Smooth muscle cell (in vitro differentiated cells): Measurements from ENCODE around the gene NUSAP1. TPM values are rescaled to one million over a fixed set of nuclear protein-coding genes. Genes with fewer than 3 reads are reported as not detected.

Source experiments
- DNase-seq: peaks from one replicate; lab custom pipeline; 2025; ENCODE audit not compliant: unreplicated experiment; lab: John Stamatoyannopoulos, UW
- H2AFZ ChIP-seq: fragments of 200-600 bp; sonication (generic); 2 replicates; pipeline ENCODE4 v1.6.0; 2016; ENCODE audit warnings: antibody characterized with exemption, low read depth, mild to moderate bottlenecking
- H3F3A ChIP-seq: fragments of 200-600 bp; sonication (generic); 2 replicates; pipeline ENCODE4 v1.6.0; 2017; ENCODE audit warnings: antibody characterized with exemption, low read depth
- H3K27ac ChIP-seq: fragments of 200-600 bp; sonication (generic); 2 replicates; pipeline ENCODE4 v1.5.1; 2016; ENCODE audit warnings: low read depth, mild to moderate bottlenecking
- H3K27me3 ChIP-seq: fragments of 200-600 bp; sonication (generic); 2 replicates; pipeline ENCODE4 v1.6.1; 2016; ENCODE audit warnings: low read depth, mild to moderate bottlenecking
- H3K36me3 ChIP-seq: fragments of 200-600 bp; sonication (generic); 2 replicates; pipeline ENCODE4 v1.5.1; 2016; ENCODE audit warnings: low read depth
- H3K4me1 ChIP-seq: fragments of 200-600 bp; sonication (generic); 2 replicates; pipeline ENCODE4 v1.5.1; 2016; ENCODE audit warnings: low read depth
- H3K4me2 ChIP-seq: fragments of 200-600 bp; sonication (generic); 2 replicates; pipeline ENCODE4 v1.6.0; 2016; ENCODE audit warnings: mild to moderate bottlenecking
- H3K4me3 ChIP-seq: fragments of 200-600 bp; sonication (generic); 2 replicates; pipeline ENCODE4 v1.5.1; 2016; ENCODE audit warnings: mild to moderate bottlenecking
- H3K79me2 ChIP-seq: fragments of 200-600 bp; sonication (generic); 2 replicates; pipeline ENCODE4 v1.6.0; 2016; ENCODE audit warnings: low read depth, mild to moderate bottlenecking
- H3K9ac ChIP-seq: fragments of 200-600 bp; sonication (generic); 2 replicates; pipeline ENCODE4 v1.6.0; 2016; ENCODE audit warnings: low read depth
- H3K9me3 ChIP-seq: fragments of 200-600 bp; sonication (generic); replicated peaks from 2 replicates; pipeline ENCODE4 v1.5.1; 2016; ENCODE audit warnings: low read depth
- H4K20me1 ChIP-seq: fragments of 200-600 bp; sonication (generic); 2 replicates; pipeline ENCODE4 v1.6.0; 2016; ENCODE audit warnings: low read depth
- WGBS: methylation state at CpG from one replicate; pipeline ENCODE4 v1.1.7; 2016; ENCODE audit warnings: low lambda C conversion rate; 5-methylcytosine and 5-hydroxymethylcytosine counted together
- polyA plus RNA-seq: library from polyadenylated mRNA; unstranded; fragments of >200 nt; fragmentation: Nextera tagmentation; extraction: Ambion mirVana; gene quantifications from 2 replicates; pipeline ENCODE4 v1.2.1, GENCODE V29; 2016
- total RNA-seq: library from RNA; depleted of rRNA; stranded (reverse); fragments of >200 nt; gene quantifications from 2 replicates; pipeline ENCODE4 v1.2.3, GENCODE V29; 2014
- TF ChIP-seq, protein P1 (sequence below): fragments of 200-600 bp; sonication (generic); IDR thresholded peaks from 2 replicates; pipeline ENCODE4 v1.5.1; 2017; ENCODE audit warnings: borderline replicate concordance, mild to moderate bottlenecking, antibody characterized with exemption; ENCODE audit not compliant: insufficient read depth, poor library complexity, severe bottlenecking

NUSAP1 gene
- total and polyA plus RNA-seq, 2 experiments from 2014 or later: 26.6 to 39.1 TPM

DNA sequence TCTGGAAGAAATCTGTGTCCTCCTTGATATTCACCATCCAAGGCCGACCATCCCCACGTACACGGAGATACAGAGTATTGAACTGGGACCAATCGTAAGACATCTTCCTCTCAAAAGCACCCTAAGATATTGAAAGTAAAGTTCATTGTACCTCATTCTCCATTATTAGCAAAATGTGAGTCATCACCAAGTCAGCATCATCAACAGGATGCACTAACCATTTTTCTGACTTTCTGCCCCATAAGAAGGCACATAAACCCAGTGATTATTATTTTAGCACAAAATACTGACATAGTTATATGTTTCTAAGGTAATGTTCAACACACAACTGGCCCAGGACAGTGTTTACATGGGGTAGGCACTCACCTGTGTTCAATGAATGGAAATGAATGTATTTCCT, 62.2 kb downstream of the NUSAP1 start:
- Histone ChIP-seq H2AFZ (no peak overlapping the region), H3K27me3 (no peaks in the 10 kb centered on the region), H3K4me1 (no peaks in the 10 kb centered on the region), H3K79me2 (no peaks in the 10 kb centered on the region), H3K9me3 (no peaks in the 10 kb centered on the region), H3K9ac (no peak overlapping the region), H3K27ac (no peak overlapping the region), H3K36me3 (no peaks in the 10 kb centered on the region), H3F3A (no peaks in the 10 kb centered on the region), H3K4me2 (no peak overlapping the region), H4K20me1 (no peaks in the 10 kb centered on the region), H3K4me3 (no peak overlapping the region)
- 95% methylated on average over 4 of the region's 4 CpGs for WGBS
- no peak for DNase-seq
- TF ChIP-seq, protein P1, sequence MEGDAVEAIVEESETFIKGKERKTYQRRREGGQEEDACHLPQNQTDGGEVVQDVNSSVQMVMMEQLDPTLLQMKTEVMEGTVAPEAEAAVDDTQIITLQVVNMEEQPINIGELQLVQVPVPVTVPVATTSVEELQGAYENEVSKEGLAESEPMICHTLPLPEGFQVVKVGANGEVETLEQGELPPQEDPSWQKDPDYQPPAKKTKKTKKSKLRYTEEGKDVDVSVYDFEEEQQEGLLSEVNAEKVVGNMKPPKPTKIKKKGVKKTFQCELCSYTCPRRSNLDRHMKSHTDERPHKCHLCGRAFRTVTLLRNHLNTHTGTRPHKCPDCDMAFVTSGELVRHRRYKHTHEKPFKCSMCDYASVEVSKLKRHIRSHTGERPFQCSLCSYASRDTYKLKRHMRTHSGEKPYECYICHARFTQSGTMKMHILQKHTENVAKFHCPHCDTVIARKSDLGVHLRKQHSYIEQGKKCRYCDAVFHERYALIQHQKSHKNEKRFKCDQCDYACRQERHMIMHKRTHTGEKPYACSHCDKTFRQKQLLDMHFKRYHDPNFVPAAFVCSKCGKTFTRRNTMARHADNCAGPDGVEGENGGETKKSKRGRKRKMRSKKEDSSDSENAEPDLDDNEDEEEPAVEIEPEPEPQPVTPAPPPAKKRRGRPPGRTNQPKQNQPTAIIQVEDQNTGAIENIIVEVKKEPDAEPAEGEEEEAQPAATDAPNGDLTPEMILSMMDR: no peak

DNA sequence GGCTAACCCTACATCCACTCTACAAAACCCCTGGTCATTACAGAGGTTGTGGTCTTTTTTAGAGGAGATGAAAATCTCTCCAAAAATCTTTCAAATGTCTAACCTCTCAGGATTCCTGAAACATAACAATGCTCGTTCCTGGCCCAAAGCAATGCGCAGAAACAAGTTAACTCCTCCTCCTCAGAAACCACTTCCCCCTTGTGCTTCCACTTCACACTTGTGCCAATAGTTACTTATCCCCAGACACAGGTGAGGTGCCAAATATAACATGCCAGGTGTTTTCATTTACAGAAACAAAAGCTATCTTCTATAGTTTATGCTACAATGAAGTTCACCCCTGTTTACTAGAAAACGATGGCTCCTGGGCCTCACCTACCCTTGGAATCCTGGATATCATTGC, 63.4 kb downstream of the NUSAP1 start:
- Histone ChIP-seq H3K4me3 (no peak overlapping the region), H4K20me1 (no peaks in the 10 kb centered on the region), H3K4me2 (no peak overlapping the region), H3K36me3 (no peaks in the 10 kb centered on the region), H3K27me3 (no peaks in the 10 kb centered on the region), H3K79me2 (no peaks in the 10 kb centered on the region), H3K4me1 (no peaks in the 10 kb centered on the region), H3K9me3 (no peaks in the 10 kb centered on the region), H3F3A (no peaks in the 10 kb centered on the region), H3K9ac (no peak overlapping the region), H2AFZ (no peak overlapping the region), H3K27ac (no peak overlapping the region)
- no peak for DNase-seq
- 95% methylated on average over 3 of the region's 3 CpGs for WGBS
- TF ChIP-seq, protein P1: no peak

DNA sequence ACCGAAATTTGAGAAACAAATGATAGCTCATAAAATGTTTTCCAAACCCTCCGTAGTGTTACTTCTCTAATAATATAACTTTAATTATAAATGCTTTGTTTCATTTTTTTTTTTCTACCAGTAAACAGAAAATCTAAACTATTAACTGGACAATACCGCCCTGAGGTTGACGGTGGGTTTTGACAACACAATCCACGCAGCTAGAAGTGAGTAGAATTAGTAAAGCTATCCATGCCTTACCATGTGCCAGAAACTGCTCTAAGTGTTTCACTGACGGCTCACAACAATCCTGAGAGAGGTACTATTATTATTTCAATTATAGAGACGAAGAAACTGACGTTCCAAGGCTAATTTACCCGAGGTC, 69.2 kb downstream of the NUSAP1 start:
- H2AFZ ChIP-seq: peak overlapping the region; percentile 98
- WGBS: 15% methylated on average over 9 of the region's 9 CpGs

DNA sequence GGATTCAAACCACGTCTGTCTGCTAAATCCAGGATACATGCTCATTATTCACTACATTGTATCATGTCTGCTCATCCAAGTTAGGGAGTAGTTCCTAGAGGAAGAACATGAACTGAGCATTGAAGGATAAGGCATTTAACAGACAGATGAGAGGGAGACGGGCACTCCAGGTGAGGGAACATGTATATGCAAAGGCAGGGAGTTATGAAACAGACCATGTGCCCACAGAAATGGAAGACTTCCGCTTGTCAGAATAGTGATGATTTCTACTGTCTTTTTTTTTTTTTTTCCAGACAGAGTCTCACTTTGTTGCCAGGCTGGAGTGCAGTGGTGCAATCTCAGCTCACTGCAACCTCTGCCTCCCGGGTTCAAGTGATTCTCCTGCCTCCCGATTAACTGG, 74.7 kb downstream of the NUSAP1 start:
- no peak overlapping the region for H3K4me2 ChIP-seq
- H3K27me3 ChIP-seq: no peaks in the 10 kb centered on the region
- H3K9ac ChIP-seq: no peak overlapping the region
- no peak for DNase-seq
- no peaks in the 10 kb centered on the region for H3K9me3 ChIP-seq
- no peaks in the 10 kb centered on the region for H4K20me1 ChIP-seq
- H3K4me3 ChIP-seq: no peak overlapping the region
- TF ChIP-seq, protein P1: no peak
- no peaks in the 10 kb centered on the region for H3K36me3 ChIP-seq
- no peaks in the 10 kb centered on the region for H3K4me1 ChIP-seq
- 88% methylated on average over 5 of the region's 5 CpGs for WGBS
- no peak overlapping the region for H2AFZ ChIP-seq
- peak overlapping the region; percentile 93 for H3K27ac ChIP-seq
- peaks cover 5% of the 10 kb centered on the region for H3F3A ChIP-seq
- no peaks in the 10 kb centered on the region for H3K79me2 ChIP-seq

More for the DNA sequence above, 69.2 kb downstream of the NUSAP1 start:
- no peaks in the 10 kb centered on the region for H4K20me1 ChIP-seq
- peak overlapping the region; percentile 71 for H3K27ac ChIP-seq
- no peak for DNase-seq
- peaks cover 11% of the 10 kb centered on the region for H3K79me2 ChIP-seq
- H3K9ac ChIP-seq: peak overlapping the region; percentile 96
- TF ChIP-seq, protein P1: no peak
- no peaks in the 10 kb centered on the region for H3F3A ChIP-seq
- no peaks in the 10 kb centered on the region for H3K9me3 ChIP-seq
- no peaks in the 10 kb centered on the region for H3K36me3 ChIP-seq
- peaks cover 5% of the 10 kb centered on the region for H3K4me1 ChIP-seq
- H3K4me3 ChIP-seq: peak overlapping the region; percentile 96
- peak overlapping the region; percentile 97 for H3K4me2 ChIP-seq
- H3K27me3 ChIP-seq: no peaks in the 10 kb centered on the region
